ENCODE measurements around the gene SYN1.
"Not testable (repeated sequence)": the region's sequence is repeated elsewhere in the genome, so short reads cannot be mapped to it uniquely, and the experiment has no call there.

Gene SYN1

GRCh38 chrX:47619486-47620302 lies at the start of gene SYN1:
Gene SYN1, minus strand, starts transcription at chrX:47619857. Its CDS starts 129 bp downstream, at chrX:47619728.
- peak; percentile 57 to 60 for DNase-seq (ENCODE audit: extremely low read depth in 1 of 2, low read depth in 1 of 2)

GRCh38 chrX:47665797-47666196 lies 46.1 kb upstream of the SYN1 start:
- not testable (repeated sequence) for DNase-seq (ENCODE audit: extremely low read depth in 1 of 2, low read depth in 1 of 2)

DNA sequence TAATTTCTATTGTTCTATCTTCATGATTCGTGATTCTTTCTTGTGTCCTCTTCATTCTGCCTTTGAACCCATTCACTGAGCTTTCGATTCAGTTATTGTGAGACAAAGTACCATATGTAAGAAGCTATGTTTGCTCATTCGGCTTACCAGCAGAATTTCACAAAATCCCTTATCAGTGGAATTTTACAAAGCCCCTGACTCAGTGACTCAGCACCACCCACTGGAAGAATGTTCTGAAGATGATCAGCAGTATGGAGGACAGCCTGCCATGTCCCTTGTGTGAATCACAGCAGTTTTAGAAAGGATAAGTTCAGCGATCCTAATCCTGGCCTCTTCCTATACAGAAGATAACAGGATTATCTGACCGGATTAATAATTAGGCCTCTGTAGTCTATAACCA lies 45.1 kb upstream of the SYN1 start:
- no peak for DNase-seq (ENCODE audit: extremely low read depth in 1 of 2, low read depth in 1 of 2)

GRCh38 chrX:47662144-47662657 lies 42.5 kb upstream of the SYN1 start:
- peak in 1 of 2 donors; percentile 57 for DNase-seq (ENCODE audit: extremely low read depth in 1 of 2, low read depth in 1 of 2)

GRCh38 chrX:47661539-47661938 lies 41.9 kb upstream of the SYN1 start:
- no peak for DNase-seq (ENCODE audit: extremely low read depth in 1 of 2, low read depth in 1 of 2)

GRCh38 chrX:47659421-47659726 lies 39.7 kb upstream of the SYN1 start:
- DNase-seq (ENCODE audit: extremely low read depth in 1 of 2, low read depth in 1 of 2), result no peak

DNA sequence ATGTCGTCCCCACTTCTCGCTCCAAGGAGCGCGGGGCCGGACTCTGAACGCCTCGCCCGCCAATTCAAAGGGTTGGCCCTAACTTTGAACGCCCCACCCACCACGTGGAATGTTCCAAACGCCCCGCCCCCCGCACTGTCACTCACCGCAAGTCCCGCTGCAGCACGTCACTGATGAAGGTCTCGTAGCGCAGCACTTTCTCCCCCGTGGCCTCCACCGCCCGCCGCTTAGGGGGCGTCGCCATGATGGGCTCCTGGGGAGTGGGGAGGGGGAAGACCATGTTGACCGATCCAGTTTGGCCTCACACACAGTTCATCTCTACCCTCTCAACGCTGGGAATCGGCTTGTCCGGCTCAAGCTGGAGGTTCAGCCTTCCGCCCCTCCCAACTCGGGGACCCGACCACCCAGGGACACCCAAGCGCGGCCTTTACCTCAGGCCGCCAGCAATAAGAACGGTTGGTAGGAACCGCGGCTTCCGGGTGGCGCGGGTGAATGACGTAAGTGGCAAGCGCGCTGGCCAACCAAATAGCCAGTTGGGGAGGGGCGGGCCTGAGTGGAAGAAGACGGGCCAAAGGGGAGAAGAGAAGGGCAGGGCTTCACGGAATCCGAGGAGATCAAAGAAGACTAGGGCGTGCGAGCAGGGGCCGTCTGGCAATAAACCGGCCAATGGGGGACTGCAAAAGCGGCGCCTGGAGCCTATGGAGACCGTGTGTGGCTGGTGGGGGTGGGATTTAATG lies 39.2 kb upstream of the SYN1 start, which contains the start of gene UXT:
UXT (minus strand) TSS at position 497 of the 737 bp plus-strand sequence; CDS start at position 244, 253 bp downstream.
- peak; percentile 80 to 91 for DNase-seq (ENCODE audit: extremely low read depth in 1 of 2, low read depth in 1 of 2)

- no peak for DNase-seq (ENCODE audit: extremely low read depth in 1 of 2, low read depth in 1 of 2)
Measured at GRCh38 chrX:47658301-47658683, 38.6 kb upstream of the SYN1 start.

- no peak for DNase-seq (ENCODE audit: extremely low read depth in 1 of 2, low read depth in 1 of 2)
Measured at GRCh38 chrX:47651043-47651905, 31.6 kb upstream of the SYN1 start.

DNA sequence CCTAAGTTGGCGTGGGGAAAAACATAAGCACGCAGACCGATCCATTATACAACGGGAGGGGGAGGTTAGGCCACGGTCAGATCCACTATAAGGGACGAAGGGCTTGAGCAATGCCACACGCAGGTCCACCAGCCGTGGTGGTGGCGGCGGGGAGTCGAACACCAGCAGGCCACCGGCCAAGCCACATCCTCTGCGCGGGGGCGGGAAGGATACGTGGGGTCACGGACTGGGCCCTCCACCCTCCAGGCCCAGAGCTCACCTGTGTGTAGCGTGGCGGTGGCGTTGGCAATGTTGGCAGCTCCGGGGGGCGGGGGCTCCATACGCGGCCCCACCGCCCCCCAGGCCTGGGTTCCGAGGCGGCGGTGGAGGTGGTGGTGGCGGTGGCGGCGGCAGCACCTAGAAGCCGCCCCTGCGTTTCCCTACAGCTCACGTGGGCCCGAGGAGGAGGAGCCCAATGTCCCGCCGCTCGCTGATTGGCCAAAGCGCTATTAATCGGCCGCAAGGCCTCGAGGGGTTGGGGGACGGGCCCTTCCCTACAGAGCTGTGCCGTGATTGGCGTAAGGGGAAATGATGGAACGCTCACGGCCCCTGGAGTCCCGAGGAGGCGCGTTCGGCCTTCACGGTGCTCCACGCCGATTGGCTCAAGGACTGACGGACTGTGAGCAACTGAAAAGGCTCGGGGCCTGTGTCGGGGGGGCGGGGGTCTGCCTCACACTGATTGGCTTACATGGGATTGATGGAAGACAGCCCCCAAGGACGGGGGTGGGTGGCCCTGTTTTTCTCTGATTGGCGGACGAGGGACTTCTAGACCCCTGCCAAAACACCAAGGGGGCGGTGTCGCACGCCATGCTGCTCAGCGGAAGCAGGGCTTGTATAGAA lies 30.7 kb upstream of the SYN1 start, which contains the start of gene ELK1:
ELK1 (minus strand) TSS at position 400 of the 879 bp plus-strand sequence. CDS start 9,122 bp downstream, outside the sequence.
- peak; percentile 73 to 87 for DNase-seq (ENCODE audit: extremely low read depth in 1 of 2, low read depth in 1 of 2)

DNA sequence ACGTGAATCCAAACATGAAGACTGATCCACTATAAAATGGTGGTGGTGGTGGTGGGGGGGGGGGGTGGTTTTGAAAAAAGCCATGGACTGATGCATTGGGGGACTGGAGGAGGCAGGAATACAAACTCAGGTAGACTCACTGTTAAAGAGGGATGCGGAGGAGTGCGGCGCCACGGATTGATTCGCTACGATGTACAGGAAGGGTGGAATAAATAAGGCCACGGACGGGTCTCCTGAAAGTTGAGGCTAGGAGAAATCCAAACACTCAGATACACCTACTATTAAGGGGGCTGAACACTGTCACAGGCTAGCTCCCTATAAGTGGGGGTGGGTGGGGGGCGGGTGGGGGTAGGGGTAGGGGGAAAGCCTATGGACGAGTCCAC lies 30.1 kb upstream of the SYN1 start:
- DNase-seq (ENCODE audit: extremely low read depth in 1 of 2, low read depth in 1 of 2), result no peak

GRCh38 chrX:47649271-47649670 lies 29.6 kb upstream of the SYN1 start:
- DNase-seq (ENCODE audit: extremely low read depth in 1 of 2, low read depth in 1 of 2), result no peak

DNA sequence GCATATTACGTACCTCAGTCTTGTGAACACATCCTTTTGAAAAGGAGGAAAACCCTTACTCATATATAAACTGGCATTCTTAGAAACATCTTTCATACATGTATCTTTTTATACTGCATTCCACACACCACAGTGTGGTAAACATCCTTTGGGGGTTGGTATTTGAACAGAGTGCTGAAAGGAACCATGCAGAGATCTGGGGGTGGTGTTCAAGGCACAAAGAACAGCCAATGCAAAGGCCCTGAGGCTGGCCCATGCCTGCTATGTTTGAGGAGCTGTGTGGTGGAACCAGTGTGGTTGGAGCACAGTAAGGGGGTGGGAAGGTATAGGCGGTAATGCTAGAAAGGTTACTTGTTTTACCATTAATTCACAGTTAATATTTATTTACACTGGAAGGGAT lies 28.7 kb upstream of the SYN1 start:
- DNase-seq (ENCODE audit: extremely low read depth in 1 of 2, low read depth in 1 of 2), result no peak

GRCh38 chrX:47646636-47647035 lies 27.0 kb upstream of the SYN1 start:
- DNase-seq (ENCODE audit: extremely low read depth in 1 of 2, low read depth in 1 of 2), result no peak

- no peak for DNase-seq (ENCODE audit: extremely low read depth in 1 of 2, low read depth in 1 of 2)
Measured at GRCh38 chrX:47645530-47645929, 25.9 kb upstream of the SYN1 start.

GRCh38 chrX:47644557-47645091 lies 25.0 kb upstream of the SYN1 start:
- no peak for DNase-seq (ENCODE audit: extremely low read depth in 1 of 2, low read depth in 1 of 2)

- no peak for DNase-seq (ENCODE audit: extremely low read depth in 1 of 2, low read depth in 1 of 2)
Measured at GRCh38 chrX:47643926-47644325, 24.3 kb upstream of the SYN1 start.

DNA sequence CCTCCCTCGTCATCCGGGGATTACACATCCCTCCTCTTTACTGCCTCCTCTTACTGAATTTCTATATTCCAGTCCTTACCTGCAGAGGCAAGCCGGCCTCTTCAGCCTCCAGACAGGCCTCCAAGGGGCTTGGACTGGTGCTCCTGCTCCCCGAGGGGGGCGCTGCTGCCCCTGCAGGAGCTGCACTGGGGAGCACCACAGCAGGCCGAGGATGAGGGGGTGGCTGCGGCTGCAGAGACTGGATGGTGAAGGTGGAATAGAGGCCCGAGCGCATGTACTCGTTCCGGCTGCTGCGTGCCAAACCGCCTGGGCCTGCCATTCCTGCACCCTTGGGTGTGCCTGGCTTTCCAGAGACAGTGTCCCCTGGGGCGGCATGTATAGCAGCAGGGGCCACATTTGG lies 19.2 kb upstream of the SYN1 start:
- DNase-seq (ENCODE audit: extremely low read depth in 1 of 2, low read depth in 1 of 2), result no peak

DNA sequence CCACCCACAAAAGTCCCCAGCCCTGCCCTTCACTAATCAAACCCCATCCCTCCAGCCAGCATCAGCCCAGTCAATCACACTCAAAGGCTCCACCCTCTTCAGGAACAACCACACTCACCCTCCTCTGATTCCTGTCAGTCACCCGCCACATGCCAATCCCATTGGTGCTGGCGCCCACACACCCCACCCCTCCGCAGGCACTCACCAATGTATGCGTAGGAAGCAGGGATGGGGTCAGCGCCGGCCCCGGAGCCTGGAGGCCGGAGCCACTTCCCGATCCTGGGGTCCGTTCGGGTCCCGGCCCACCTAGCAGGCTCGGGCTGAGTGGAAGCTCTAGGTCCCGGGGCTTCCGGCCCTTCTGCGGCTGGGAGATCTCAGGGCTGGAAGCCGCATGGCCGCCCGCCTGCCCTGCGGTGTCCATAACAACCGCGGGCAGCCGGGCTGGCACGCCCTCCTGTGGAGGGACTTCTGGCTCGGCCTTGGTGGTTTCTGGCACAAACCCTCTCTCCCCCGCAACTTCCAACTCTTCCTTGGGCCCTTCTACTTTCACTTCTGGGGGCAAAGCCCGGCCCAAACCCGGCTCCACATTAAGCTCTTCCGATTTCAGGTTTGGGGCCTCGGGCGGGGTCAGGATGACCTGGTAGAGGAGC lies 18.0 kb upstream of the SYN1 start:
- DNase-seq (ENCODE audit: extremely low read depth in 1 of 2, low read depth in 1 of 2), result no peak
